ENCODE data around the gene TPRA1.

- TF ChIP-seq POLR2AphosphoS5 (IDR thresholded peaks at IDR 0.05; ENCODE audit: low read depth, low read length) (peak; percentile 24; the same call in 1 of the 2 replicates), POLR2A (IDR thresholded peaks at IDR 0.05; ENCODE audit: low read depth, low read length) (no peak)
These were observed 28.4 kb upstream of the TPRA1 start for GRCh38 chr3:127618891-127619290.

Measured in GM12892 (cell line).